HEK293 (cell line): ENCODE results near the gene MAB21L3.

ENCODE experiments used
- ATF2 ChIP-seq: fragments of 450-650 bp; formaldehyde crosslinking; IDR thresholded peaks from 2 replicates; pipeline ENCODE4 v1.5.1; 2016; ENCODE audit warnings: missing biosample characterization, missing genetic modification characterization, low read depth
- CTCF ChIP-seq: fragments of 450-650 bp; formaldehyde crosslinking; IDR thresholded peaks from 2 replicates; pipeline ENCODE4 v1.5.1; 2016; ENCODE audit warnings: missing biosample characterization, missing genetic modification characterization
- GLI4 ChIP-seq: fragments of 450-650 bp; formaldehyde crosslinking; IDR thresholded peaks from 2 replicates; pipeline ENCODE4 v1.5.1; 2016; ENCODE audit warnings: missing biosample characterization, missing genetic modification characterization
- KLF10 ChIP-seq: fragments of 450-650 bp; IDR thresholded peaks from 2 replicates; pipeline ENCODE4 v1.5.1; 2018; ENCODE audit warnings: missing biosample characterization, mild to moderate bottlenecking, missing genetic modification characterization
- TCF7L2 ChIP-seq: IDR thresholded peaks from 2 replicates; pipeline ENCODE4 v1.6.1; 2011; ENCODE audit warnings: low read depth, mild to moderate bottlenecking, inconsistent platforms, low read length, moderate library complexity, borderline replicate concordance
- ZNF2 ChIP-seq: fragments of 450-650 bp; formaldehyde crosslinking; IDR thresholded peaks from 2 replicates; pipeline ENCODE4 v1.5.1; 2016; ENCODE audit warnings: missing biosample characterization, missing genetic modification characterization
- ZNF239 ChIP-seq: fragments of 450-650 bp; formaldehyde crosslinking; IDR thresholded peaks from 2 replicates; pipeline ENCODE4 v1.5.1; 2016; ENCODE audit warnings: missing biosample characterization, missing genetic modification characterization
- ZNF266 ChIP-seq: fragments of 450-650 bp; formaldehyde crosslinking; IDR thresholded peaks from 2 replicates; pipeline ENCODE4 v1.5.1; 2016; ENCODE audit warnings: missing biosample characterization, missing genetic modification characterization, low read depth
- ZNF585B ChIP-seq: fragments of 450-650 bp; formaldehyde crosslinking; IDR thresholded peaks from 2 replicates; pipeline ENCODE4 v1.5.1; 2016; ENCODE audit warnings: missing biosample characterization, missing genetic modification characterization
- ZNF664 ChIP-seq: fragments of 450-650 bp; formaldehyde crosslinking; IDR thresholded peaks from 2 replicates; pipeline ENCODE4 v1.5.1; 2016; ENCODE audit warnings: missing biosample characterization, missing genetic modification characterization
- ZXDB ChIP-seq: fragments of 450-650 bp; formaldehyde crosslinking; IDR thresholded peaks from 2 replicates; pipeline ENCODE4 v1.5.1; 2016; ENCODE audit warnings: missing biosample characterization, missing genetic modification characterization

- TF ChIP-seq ZXDB (tag by site-specific recombination) (no peak), ZNF239 (no peak), ZNF2 (tag by site-specific recombination) (no peak), TCF7L2 (no peak), ZNF585B (no peak), GLI4 (tag by site-specific recombination) (no peak), ZNF266 (tag by site-specific recombination) (no peak), ZNF664 (tag by site-specific recombination) (no peak), ATF2 (no peak), KLF10 (tag by site-specific recombination) (no peak), CTCF (no peak)
These were observed 374 bp downstream of the MAB21L3 start for GRCh38 chr1:116111524-116112021.
